Testis (tissue), 2 donors: ENCODE results near the gene AGXT2.

Experiments
- CTCF ChIP-seq, 3 experiments: fragments of 450-650 bp in 2 of 3; fragments of 200-600 bp in 1 of 3; sonication (generic) in 1 of 3; IDR thresholded peaks; one replicate each; pipeline ENCODE4 v1.5.1; 2016 to 2019; ENCODE audit warnings: antibody characterized with exemption in 3 of 3, mild to moderate bottlenecking in 2 of 3, moderate library complexity in 1 of 3
- POLR2A ChIP-seq: fragments of 450-650 bp; IDR thresholded peaks from one replicate; pipeline ENCODE4 v1.6.1; 2017; ENCODE audit warnings: antibody characterized with exemption, mild to moderate bottlenecking, moderate library complexity

- no peak for TF ChIP-seq CTCF (IDR thresholded peaks at IDR 0.05)
- no peak for TF ChIP-seq POLR2A
Measured at GRCh38 chr5:35063414-35063813, 15.7 kb upstream of the AGXT2 start.
